ENCODE results near the gene ATP6AP1. TPM values are rescaled to one million over a fixed set of nuclear protein-coding genes. Genes with fewer than 3 reads are reported as not detected.
"Not testable (repeated sequence)": the region's sequence is repeated elsewhere in the genome, so short reads cannot be mapped to it uniquely, and the experiment has no call there.

ATP6AP1 gene
- polyA plus RNA-seq, 2 donors, result 40.3 to 65.8 TPM

DNA sequence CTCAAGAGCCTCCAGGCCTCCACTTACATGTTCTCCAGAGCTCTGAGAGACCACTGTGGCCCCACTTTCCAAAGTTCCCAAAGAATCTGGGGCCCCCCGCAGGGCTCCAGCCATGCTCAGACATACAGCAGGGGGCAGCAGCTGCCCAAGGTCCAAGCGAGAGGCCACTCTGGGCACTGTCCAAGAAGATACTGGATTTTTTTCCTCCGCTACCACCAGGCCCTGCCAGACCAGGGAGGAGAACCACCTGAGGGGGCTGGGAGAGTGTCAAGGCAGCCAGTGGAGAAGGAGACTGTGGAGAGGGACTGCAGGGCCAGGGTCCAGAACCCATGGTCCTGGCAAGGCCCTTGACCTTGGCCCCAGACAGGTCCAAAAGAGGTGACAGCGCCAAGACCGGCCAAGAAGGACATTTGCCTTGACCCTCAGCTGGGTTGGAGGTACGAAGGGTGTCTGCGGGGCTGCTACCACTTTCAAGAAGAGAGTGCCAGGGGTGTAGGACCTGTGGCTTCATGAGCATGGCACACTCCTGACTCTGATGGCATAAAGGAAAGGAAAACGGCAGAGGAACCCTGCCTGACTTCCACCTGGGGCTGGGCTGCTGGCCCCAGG, 44.1 kb upstream of the ATP6AP1 start:
- Histone ChIP-seq H3K9me3 (ENCODE audit: control insufficient read depth in 2 of 2, insufficient read depth in 1 of 2, low read depth in 1 of 2, low read length in 1 of 2) (no peaks in the 10 kb centered on the region), H3K27me3 (ENCODE audit: control insufficient read depth in 1 of 2, insufficient read depth in 2 of 2, low read length in 2 of 2) (no peaks in the 10 kb centered on the region), H3K4me1 (ENCODE audit: control insufficient read depth in 2 of 2, insufficient read depth in 2 of 2, low read length in 1 of 2) (peaks cover 0 to 6% of the 10 kb centered on the region in 2 donors), H3K36me3 (ENCODE audit: control insufficient read depth in 2 of 2, insufficient read depth in 2 of 2, low read length in 1 of 2) (no peaks in the 10 kb centered on the region), H3K4me3 (ENCODE audit: low read depth in 1 of 2, low read length in 2 of 2) (no peak overlapping the region), H3K27ac (ENCODE audit: low read depth in 2 of 2, low read length in 1 of 2) (peak overlapping the region in 1 of 2 donors; percentile 22)
- 63 to 68% methylated on average over 8 of the region's 8 CpGs for WGBS, 2 donors

- not testable (repeated sequence) for H3K4me1 ChIP-seq (ENCODE audit: control insufficient read depth in 2 of 2, insufficient read depth in 2 of 2, low read length in 1 of 2); H3K27me3 ChIP-seq (ENCODE audit: control insufficient read depth in 1 of 2, insufficient read depth in 2 of 2, low read length in 2 of 2); H3K9me3 ChIP-seq (ENCODE audit: control insufficient read depth in 2 of 2, insufficient read depth in 1 of 2, low read depth in 1 of 2, low read length in 1 of 2); H3K27ac ChIP-seq (ENCODE audit: low read depth in 2 of 2, low read length in 1 of 2); H3K36me3 ChIP-seq (ENCODE audit: control insufficient read depth in 2 of 2, insufficient read depth in 2 of 2, low read length in 1 of 2); H3K4me3 ChIP-seq (ENCODE audit: low read depth in 1 of 2, low read length in 2 of 2)
- no CpG with 5 or more reads among the region's 20 CpGs for WGBS, 2 donors
Observed at GRCh38 chrX:154388094-154388493, 40.4 kb upstream of the ATP6AP1 start.

DNA sequence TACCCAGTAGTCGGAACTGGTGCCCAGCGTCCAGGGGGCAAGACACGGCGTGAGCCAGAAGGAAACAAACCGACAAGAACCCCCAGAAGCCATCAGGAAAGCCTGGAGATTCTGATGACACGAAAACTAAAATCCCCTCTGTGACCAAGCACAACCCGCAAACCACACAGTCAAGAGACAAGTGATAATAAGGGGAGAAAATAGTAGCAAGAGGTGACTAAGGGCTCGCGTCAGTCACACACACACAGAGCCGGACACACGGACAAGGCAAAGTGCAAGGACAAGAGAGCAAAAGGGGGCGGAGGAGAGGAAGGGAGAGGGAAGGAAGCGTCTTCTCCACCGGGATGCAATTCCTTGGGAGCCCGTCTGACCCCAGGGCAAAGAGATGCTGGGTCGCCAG, 39.8 kb upstream of the ATP6AP1 start:
- not testable (repeated sequence) for H3K4me3 ChIP-seq (ENCODE audit: low read depth in 1 of 2, low read length in 2 of 2); H3K27ac ChIP-seq (ENCODE audit: low read depth in 2 of 2, low read length in 1 of 2); H3K9me3 ChIP-seq (ENCODE audit: control insufficient read depth in 2 of 2, insufficient read depth in 1 of 2, low read depth in 1 of 2, low read length in 1 of 2); H3K36me3 ChIP-seq (ENCODE audit: control insufficient read depth in 2 of 2, insufficient read depth in 2 of 2, low read length in 1 of 2); H3K4me1 ChIP-seq (ENCODE audit: control insufficient read depth in 2 of 2, insufficient read depth in 2 of 2, low read length in 1 of 2); H3K27me3 ChIP-seq (ENCODE audit: control insufficient read depth in 1 of 2, insufficient read depth in 2 of 2, low read length in 2 of 2)
- whole genome bisulfite sequencing, 2 donors, result no CpG with 5 or more reads among the region's 16 CpGs

DNA sequence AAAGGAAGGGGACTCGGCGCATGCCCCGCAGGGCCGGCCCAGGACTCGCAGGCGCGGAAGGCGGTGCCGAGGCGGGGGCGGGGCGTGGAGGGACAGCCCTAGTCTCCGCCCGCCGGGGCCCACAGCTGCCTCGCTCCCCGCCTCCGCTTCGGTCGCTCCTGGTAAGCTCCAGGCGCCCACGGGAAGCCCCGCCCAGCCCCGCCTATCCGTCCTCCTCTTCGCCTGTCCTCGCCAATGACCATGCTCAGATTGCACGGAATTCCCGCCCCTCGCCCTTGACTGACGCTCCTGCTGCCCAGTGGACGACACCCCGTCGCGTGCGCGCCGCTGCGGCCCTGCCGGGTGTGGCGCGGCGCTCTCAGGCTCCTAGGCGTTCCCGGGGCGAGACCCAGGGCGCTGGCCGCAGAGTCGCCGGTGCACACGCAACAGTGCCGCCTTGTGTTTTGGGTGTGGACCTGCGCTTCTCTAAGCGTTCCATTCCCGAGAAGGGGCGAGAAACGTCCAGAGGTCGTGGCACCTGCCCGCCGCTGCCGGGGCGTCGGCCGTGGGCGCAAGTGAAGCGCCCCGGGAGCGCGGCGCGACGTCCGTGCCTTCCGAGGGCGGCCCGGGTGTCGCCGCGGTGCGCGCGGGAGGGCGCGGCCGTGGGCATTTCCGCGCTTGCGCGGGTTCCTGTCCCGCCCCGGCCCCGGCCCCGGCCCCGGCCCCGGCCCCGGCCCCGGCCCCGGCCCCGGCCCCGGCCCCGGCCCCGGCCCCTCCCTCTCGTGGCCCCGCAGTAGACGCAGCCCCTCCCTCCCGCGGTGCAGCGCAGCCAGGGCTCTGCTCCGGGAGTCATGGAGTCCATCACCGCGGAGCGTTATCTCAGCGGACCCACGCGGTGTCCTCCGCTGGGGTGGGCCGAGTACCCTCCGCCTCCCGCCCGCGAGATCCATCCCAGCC, 38.4 kb upstream of the ATP6AP1 start:
- H3K4me3 ChIP-seq (ENCODE audit: low read depth in 1 of 2, low read length in 2 of 2); H3K9me3 ChIP-seq (ENCODE audit: control insufficient read depth in 2 of 2, insufficient read depth in 1 of 2, low read depth in 1 of 2, low read length in 1 of 2); H3K27me3 ChIP-seq (ENCODE audit: control insufficient read depth in 1 of 2, insufficient read depth in 2 of 2, low read length in 2 of 2); H3K36me3 ChIP-seq (ENCODE audit: control insufficient read depth in 2 of 2, insufficient read depth in 2 of 2, low read length in 1 of 2); H3K4me1 ChIP-seq (ENCODE audit: control insufficient read depth in 2 of 2, insufficient read depth in 2 of 2, low read length in 1 of 2): not testable (repeated sequence)
- peak overlapping the region in 1 of 2 donors; percentile 62 for H3K27ac ChIP-seq (ENCODE audit: low read depth in 2 of 2, low read length in 1 of 2)
- 0 to 37% methylated on average over 13 to 24 of the region's 121 CpGs for WGBS, 2 donors

- H3K27me3 ChIP-seq (ENCODE audit: control insufficient read depth in 1 of 2, insufficient read depth in 2 of 2, low read length in 2 of 2); H3K4me1 ChIP-seq (ENCODE audit: control insufficient read depth in 2 of 2, insufficient read depth in 2 of 2, low read length in 1 of 2); H3K9me3 ChIP-seq (ENCODE audit: control insufficient read depth in 2 of 2, insufficient read depth in 1 of 2, low read depth in 1 of 2, low read length in 1 of 2); H3K27ac ChIP-seq (ENCODE audit: low read depth in 2 of 2, low read length in 1 of 2); H3K4me3 ChIP-seq (ENCODE audit: low read depth in 1 of 2, low read length in 2 of 2): not testable (repeated sequence)
- 87 to 88% methylated on average over 15 to 17 of the region's 17 CpGs for WGBS, 2 donors
- peaks cover 0 to 12% of the 10 kb centered on the region in 2 donors for H3K36me3 ChIP-seq (ENCODE audit: control insufficient read depth in 2 of 2, insufficient read depth in 2 of 2, low read length in 1 of 2)
Observed at GRCh38 chrX:154396363-154396762, 32.1 kb upstream of the ATP6AP1 start.

- no peaks in the 10 kb centered on the region for H3K27me3 ChIP-seq (ENCODE audit: control insufficient read depth in 1 of 2, insufficient read depth in 2 of 2, low read length in 2 of 2)
- peak overlapping the region; percentile 96 to 99 for H3K27ac ChIP-seq (ENCODE audit: low read depth in 2 of 2, low read length in 1 of 2)
- WGBS, 2 donors, result 3 to 28% methylated on average over 53 of the region's 53 CpGs
- peak overlapping the region; percentile 41 to 82 for H3K4me3 ChIP-seq (ENCODE audit: low read depth in 1 of 2, low read length in 2 of 2)
- H3K4me1 ChIP-seq (ENCODE audit: control insufficient read depth in 2 of 2, insufficient read depth in 2 of 2, low read length in 1 of 2), result peaks cover 0 to 6% of the 10 kb centered on the region in 2 donors
- H3K36me3 ChIP-seq (ENCODE audit: control insufficient read depth in 2 of 2, insufficient read depth in 2 of 2, low read length in 1 of 2), result peaks cover 0 to 12% of the 10 kb centered on the region in 2 donors
- H3K9me3 ChIP-seq (ENCODE audit: control insufficient read depth in 2 of 2, insufficient read depth in 1 of 2, low read depth in 1 of 2, low read length in 1 of 2), result peaks cover 0 to 3% of the 10 kb centered on the region in 2 donors
Observed at GRCh38 chrX:154396973-154397887, 31.2 kb upstream of the ATP6AP1 start.

GRCh38 chrX:154397888-154398667, 30.4 kb upstream of the ATP6AP1 start, which contains the start of gene RPL10:
TSS of gene RPL10 (plus strand) at chrX:154398377. CDS start at chrX:154398520, 143 bp downstream.
- Histone ChIP-seq H3K36me3 (ENCODE audit: control insufficient read depth in 2 of 2, insufficient read depth in 2 of 2, low read length in 1 of 2) (peaks cover 0 to 15% of the 10 kb centered on the region in 2 donors), H3K4me3 (ENCODE audit: low read depth in 1 of 2, low read length in 2 of 2) (peak within 1 kb of the TSS; percentile 54 to 82), H3K27ac (ENCODE audit: low read depth in 2 of 2, low read length in 1 of 2) (peak within 1 kb of the TSS; percentile 96 to 99), H3K27me3 (ENCODE audit: control insufficient read depth in 1 of 2, insufficient read depth in 2 of 2, low read length in 2 of 2) (no peaks in the 10 kb centered on the region), H3K4me1 (ENCODE audit: control insufficient read depth in 2 of 2, insufficient read depth in 2 of 2, low read length in 1 of 2) (peaks cover 4 to 6% of the 10 kb centered on the region in 2 donors), H3K9me3 (ENCODE audit: control insufficient read depth in 2 of 2, insufficient read depth in 1 of 2, low read depth in 1 of 2, low read length in 1 of 2) (peaks cover 0 to 3% of the 10 kb centered on the region in 2 donors)
- 0 to 32% methylated on average over 69 of the region's 69 CpGs for WGBS, 2 donors

- WGBS, 2 donors, result 1 to 24% methylated on average over 49 of the region's 49 CpGs
Observed at GRCh38 chrX:154398668-154399526, 29.6 kb upstream of the ATP6AP1 start.

More at GRCh38 chrX:154398668-154399526, 29.6 kb upstream of the ATP6AP1 start:
- H3K9me3 ChIP-seq (ENCODE audit: control insufficient read depth in 2 of 2, insufficient read depth in 1 of 2, low read depth in 1 of 2, low read length in 1 of 2), result peaks cover 0 to 3% of the 10 kb centered on the region in 2 donors
- peak overlapping the region; percentile 54 to 82 for H3K4me3 ChIP-seq (ENCODE audit: low read depth in 1 of 2, low read length in 2 of 2)
- H3K27ac ChIP-seq (ENCODE audit: low read depth in 2 of 2, low read length in 1 of 2), result peak overlapping the region; percentile 96 to 99
- peaks cover 4 to 6% of the 10 kb centered on the region in 2 donors for H3K4me1 ChIP-seq (ENCODE audit: control insufficient read depth in 2 of 2, insufficient read depth in 2 of 2, low read length in 1 of 2)
- peaks cover 0 to 15% of the 10 kb centered on the region in 2 donors for H3K36me3 ChIP-seq (ENCODE audit: control insufficient read depth in 2 of 2, insufficient read depth in 2 of 2, low read length in 1 of 2)
- H3K27me3 ChIP-seq (ENCODE audit: control insufficient read depth in 1 of 2, insufficient read depth in 2 of 2, low read length in 2 of 2), result no peaks in the 10 kb centered on the region
